Caco-2 (cell line): ENCODE results near the gene NHLRC3. TPM values are rescaled to one million over a fixed set of nuclear protein-coding genes. Genes with fewer than 3 reads are reported as not detected.
"Not testable (repeated sequence)": the region's sequence is repeated elsewhere in the genome, so short reads cannot be mapped to it uniquely, and the experiment has no call there.

Source experiments
- BruUV-seq: library from RNA; stranded (reverse); fragments of 400-500 nt; replicated peaks from 2 replicates; lab custom pipeline; 2021; lab: Mats Ljungman, UMichigan
- CTCF ChIA-PET: fragments of 300-600 bp; sonication (Branson Sonifier 250); formaldehyde crosslinking; loops from one replicate; lab custom pipeline; 2022; ENCODE audit warnings: antibody characterized with exemption; lab: Charles Lee
- POLR2A ChIA-PET: fragments of 300-600 bp; sonication (Branson Sonifier 250); formaldehyde crosslinking; loops from one replicate; lab custom pipeline; 2022; ENCODE audit warnings: antibody characterized with exemption; lab: Charles Lee
- DNase-seq, 2 experiments: peaks; one replicate each; pipeline versions ENCODE4 v3.0.0 to v3.0.0-alpha.2; 2020 to 2022
- H3K27me3 ChIP-seq: replicated peaks from 2 replicates; pipeline ENCODE4 v1.6.0; 2011; ENCODE audit warnings: low read length; ENCODE audit not compliant: control insufficient read depth, insufficient read depth
- H3K36me3 ChIP-seq: 2 replicates; pipeline ENCODE4 v1.5.1; 2011; ENCODE audit warnings: low read length; ENCODE audit not compliant: control insufficient read depth, insufficient read depth
- H3K4me1 ChIP-seq: fragments of 250-450 bp; sonication (Bioruptor Pico); 2 replicates; pipeline ENCODE4 v1.5.1; 2020; ENCODE audit warnings: mild to moderate bottlenecking
- H3K4me3 ChIP-seq: 2 replicates; pipeline ENCODE4 v1.5.1; 2011; ENCODE audit warnings: low read depth, mild to moderate bottlenecking, control low read depth, low read length
- H3K9me3 ChIP-seq: fragments of 250-450 bp; sonication (Bioruptor Pico); 2 replicates; pipeline ENCODE4 v1.5.1; 2020; ENCODE audit warnings: mild to moderate bottlenecking, moderate library complexity
- H3K27ac Mint-ChIP-seq: one replicate; pipeline ENCODE4 v1.8.0; 2022; ENCODE audit warnings: mixed read lengths; ENCODE audit not compliant: unreplicated experiment
- H3K27me3 Mint-ChIP-seq: one replicate; pipeline ENCODE4 v1.8.0; 2022; ENCODE audit warnings: mixed read lengths; ENCODE audit not compliant: insufficient read depth, unreplicated experiment
- H3K36me3 Mint-ChIP-seq: one replicate; pipeline ENCODE4 v1.8.0; 2022; ENCODE audit warnings: mild to moderate bottlenecking, mixed read lengths; ENCODE audit not compliant: insufficient read depth, unreplicated experiment
- H3K4me1 Mint-ChIP-seq: one replicate; pipeline ENCODE4 v1.8.0; 2022; ENCODE audit warnings: low read depth, mixed read lengths; ENCODE audit not compliant: unreplicated experiment
- H3K4me3 Mint-ChIP-seq: one replicate; pipeline ENCODE4 v1.8.0; 2022; ENCODE audit warnings: mild to moderate bottlenecking, moderate library complexity, mixed read lengths; ENCODE audit not compliant: unreplicated experiment
- H3K9me3 Mint-ChIP-seq: one replicate; pipeline ENCODE4 v1.8.0; 2022; ENCODE audit warnings: mixed read lengths; ENCODE audit not compliant: unreplicated experiment
- intact Hi-C: fragments of 100-400 bp; cut with micrococcal nuclease; formaldehyde crosslinking; loops from one replicate; pipeline ENCODE4 v1.10.0; 2022; ENCODE audit not compliant: unreplicated experiment
- total RNA-seq: library from RNA; stranded (reverse); gene quantifications from 2 replicates; pipeline ENCODE4 v1.2.3, GENCODE V29; 2022
- TF ChIP-seq, protein P1 (sequence below), 2 experiments: fragments of 200-600 bp in 1 of 2; IDR thresholded peaks; 1 replicate in 1 of 2; 2 replicates in 1 of 2; pipeline versions ENCODE4 v1.5.1 to v1.8.0; 2011 to 2022; ENCODE audit warnings: antibody characterized with exemption in 1 of 2, control low read depth in 1 of 2, inconsistent platforms in 1 of 2, low read depth in 1 of 2, low read length in 1 of 2, mild to moderate bottlenecking in 1 of 2, moderate library complexity in 1 of 2; ENCODE audit not compliant: insufficient read depth in 1 of 2, severe bottlenecking in 1 of 2, unreplicated experiment in 1 of 2

Gene NHLRC3
- total RNA-seq, 1 experiment from 2014 or later, result 38.1 TPM

DNA sequence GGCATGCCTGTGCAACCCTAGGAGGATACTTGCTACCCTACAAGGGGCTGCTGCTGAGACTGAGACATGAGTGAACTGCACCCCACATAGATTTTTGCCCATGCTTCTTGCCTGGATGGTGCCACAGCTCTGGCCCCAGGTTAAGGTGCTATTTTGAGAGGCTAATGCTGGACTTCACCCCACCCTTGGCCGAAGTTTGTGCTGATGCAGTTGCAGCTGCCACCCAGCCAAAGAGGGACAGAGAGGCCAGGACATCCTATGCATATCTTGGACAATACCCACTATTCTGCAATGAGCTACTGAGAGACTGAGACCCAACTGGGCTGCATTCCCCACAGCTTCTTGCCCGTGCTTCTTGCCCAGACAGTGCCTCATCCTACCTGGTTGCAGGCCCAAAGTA, 34.6 kb downstream of the NHLRC3 start:
- CTCF ChIA-PET, result no interaction called here
- intact Hi-C loops, result no loop called here
- H3K4me3 Mint-ChIP-seq, result no peak overlapping the region

GRCh38 chr13:39073983-39074382, 35.7 kb downstream of the NHLRC3 start:
- no TSS peak for BruUV-seq
- no peaks in the 10 kb centered on the region for H3K4me1 ChIP-seq
- peaks cover 6% of the 10 kb centered on the region for H3K27me3 Mint-ChIP-seq
- no peaks in the 10 kb centered on the region for H3K9me3 Mint-ChIP-seq
- CTCF ChIA-PET, result no interaction called here
- no peak overlapping the region for H3K4me3 ChIP-seq
- no peaks in the 10 kb centered on the region for H3K36me3 ChIP-seq
- H3K36me3 Mint-ChIP-seq, result no peaks in the 10 kb centered on the region
- TF ChIP-seq, protein P1, sequence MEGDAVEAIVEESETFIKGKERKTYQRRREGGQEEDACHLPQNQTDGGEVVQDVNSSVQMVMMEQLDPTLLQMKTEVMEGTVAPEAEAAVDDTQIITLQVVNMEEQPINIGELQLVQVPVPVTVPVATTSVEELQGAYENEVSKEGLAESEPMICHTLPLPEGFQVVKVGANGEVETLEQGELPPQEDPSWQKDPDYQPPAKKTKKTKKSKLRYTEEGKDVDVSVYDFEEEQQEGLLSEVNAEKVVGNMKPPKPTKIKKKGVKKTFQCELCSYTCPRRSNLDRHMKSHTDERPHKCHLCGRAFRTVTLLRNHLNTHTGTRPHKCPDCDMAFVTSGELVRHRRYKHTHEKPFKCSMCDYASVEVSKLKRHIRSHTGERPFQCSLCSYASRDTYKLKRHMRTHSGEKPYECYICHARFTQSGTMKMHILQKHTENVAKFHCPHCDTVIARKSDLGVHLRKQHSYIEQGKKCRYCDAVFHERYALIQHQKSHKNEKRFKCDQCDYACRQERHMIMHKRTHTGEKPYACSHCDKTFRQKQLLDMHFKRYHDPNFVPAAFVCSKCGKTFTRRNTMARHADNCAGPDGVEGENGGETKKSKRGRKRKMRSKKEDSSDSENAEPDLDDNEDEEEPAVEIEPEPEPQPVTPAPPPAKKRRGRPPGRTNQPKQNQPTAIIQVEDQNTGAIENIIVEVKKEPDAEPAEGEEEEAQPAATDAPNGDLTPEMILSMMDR (IDR thresholded peaks at IDR 0.05; ENCODE audit: insufficient read depth in 1 of 2, low read depth in 1 of 2, low read length in 1 of 2, severe bottlenecking in 1 of 2, unreplicated experiment in 1 of 2), result no peak
- intact Hi-C loops, result no loop called here
- H3K4me3 Mint-ChIP-seq, result no peak overlapping the region
- no peak overlapping the region for H3K27ac Mint-ChIP-seq
- H3K9me3 ChIP-seq, result no peaks in the 10 kb centered on the region; the same call in 1 of the 2 replicates
- DNase-seq, result no peak
- POLR2A ChIA-PET, result no interaction called here
- H3K4me1 Mint-ChIP-seq, result no peaks in the 10 kb centered on the region
- no peaks in the 10 kb centered on the region for H3K27me3 ChIP-seq

More for the DNA sequence above, 34.6 kb downstream of the NHLRC3 start:
- Mint-ChIP-seq H3K9me3 (no peaks in the 10 kb centered on the region), H3K27ac (no peak overlapping the region), H3K36me3 (no peaks in the 10 kb centered on the region), H3K4me1 (no peaks in the 10 kb centered on the region), H3K27me3 (peaks cover 6% of the 10 kb centered on the region)
- H3K4me3 ChIP-seq, result no peak overlapping the region
- DNase-seq, result no peak
- H3K4me1 ChIP-seq, result no peaks in the 10 kb centered on the region
- peaks cover 2% of the 10 kb centered on the region; the same call in 1 of the 2 replicates for H3K9me3 ChIP-seq
- TF ChIP-seq, protein P1 (IDR thresholded peaks at IDR 0.05; ENCODE audit: insufficient read depth in 1 of 2, low read depth in 1 of 2, low read length in 1 of 2, severe bottlenecking in 1 of 2, unreplicated experiment in 1 of 2), result no peak
- POLR2A ChIA-PET, result no interaction called here
- H3K36me3 ChIP-seq, result no peaks in the 10 kb centered on the region
- H3K27me3 ChIP-seq, result no peaks in the 10 kb centered on the region
- no TSS peak for BruUV-seq

DNA sequence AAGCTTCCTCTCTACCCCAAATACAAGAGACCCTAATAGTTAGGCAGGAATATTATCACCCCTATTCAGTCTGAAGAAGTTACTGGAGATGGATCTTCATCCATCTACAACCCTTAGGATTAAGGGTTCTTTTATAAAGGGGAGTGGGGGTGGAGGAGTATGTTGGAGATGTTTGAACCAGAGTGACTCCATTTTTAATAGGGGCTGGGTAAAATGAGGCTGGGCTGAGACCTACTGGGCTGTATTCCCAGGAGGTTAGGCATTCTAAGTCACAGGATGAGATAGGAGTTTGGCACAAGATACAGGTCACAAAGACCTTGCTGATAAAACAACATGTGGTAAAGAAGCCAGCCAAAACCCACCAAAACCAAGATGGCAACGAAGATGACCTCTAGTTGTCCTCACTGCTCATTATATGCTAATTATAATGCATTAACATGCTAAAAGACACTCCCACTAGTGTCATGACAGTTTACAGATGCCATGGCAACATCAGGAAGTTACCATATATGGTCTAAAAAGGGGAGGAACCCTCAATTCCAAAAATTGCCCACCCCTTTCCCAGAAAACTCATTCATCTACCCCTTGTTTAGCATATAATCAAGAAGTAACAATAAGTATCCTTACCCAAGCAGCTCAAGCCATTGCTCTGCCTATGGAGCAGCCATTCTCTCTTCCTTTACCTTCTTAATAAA, 48.1 kb downstream of the NHLRC3 start:
- H3K4me3 Mint-ChIP-seq, POLR2A ChIA-PET, H3K27ac Mint-ChIP-seq, CTCF ChIA-PET, H3K4me3 ChIP-seq, H3K9me3 ChIP-seq, intact Hi-C loops, H3K9me3 Mint-ChIP-seq, H3K27me3 Mint-ChIP-seq, H3K36me3 Mint-ChIP-seq, DNase-seq, BruUV-seq, H3K4me1 Mint-ChIP-seq, H3K36me3 ChIP-seq, H3K27me3 ChIP-seq: not testable (repeated sequence)
- peaks cover 46% of the 10 kb centered on the region for H3K4me1 ChIP-seq
